Retinal pigment epithelial cell (primary cell): ENCODE measurements around the gene ZNF418.
A peak's percentile ranks its signal among the peaks of the same experiment; 100 is the strongest.

Experiments
- DNase-seq: peaks from one replicate; pipeline ENCODE4 v3.0.0-alpha.2; 2010; ENCODE audit warnings: low read depth
- H3K4me3 ChIP-seq: 2 replicates; pipeline ENCODE4 v1.5.1; 2011; ENCODE audit warnings: mild to moderate bottlenecking, low read length, control low read depth, moderate library complexity
- TF ChIP-seq, protein P1 (sequence below): conservative IDR thresholded peaks from 2 replicates; pipeline ENCODE4 v1.5.1; 2011; ENCODE audit warnings: low read depth, low read length, control low read depth, inconsistent platforms

Gene ZNF418

DNA sequence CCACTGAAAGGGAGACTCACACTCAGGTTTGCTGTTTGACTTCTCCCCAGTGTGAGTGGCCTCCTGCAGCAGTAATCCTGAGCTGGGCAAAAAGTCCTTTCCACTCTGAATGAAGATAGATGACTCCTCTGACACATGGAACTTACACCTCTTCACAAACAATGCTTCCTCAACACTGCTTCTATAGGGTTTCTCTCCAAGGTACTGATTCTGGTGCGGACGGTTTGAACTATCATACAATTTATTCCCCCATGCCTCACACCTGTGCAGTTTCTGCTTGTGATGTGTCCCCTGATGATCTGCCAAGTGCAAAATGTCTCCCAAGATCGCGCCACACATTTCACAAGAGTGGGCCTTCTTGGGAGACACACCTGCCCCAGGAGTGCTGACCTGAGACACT lies 7.6 kb downstream of the ZNF418 start:
- TF ChIP-seq, protein P1, sequence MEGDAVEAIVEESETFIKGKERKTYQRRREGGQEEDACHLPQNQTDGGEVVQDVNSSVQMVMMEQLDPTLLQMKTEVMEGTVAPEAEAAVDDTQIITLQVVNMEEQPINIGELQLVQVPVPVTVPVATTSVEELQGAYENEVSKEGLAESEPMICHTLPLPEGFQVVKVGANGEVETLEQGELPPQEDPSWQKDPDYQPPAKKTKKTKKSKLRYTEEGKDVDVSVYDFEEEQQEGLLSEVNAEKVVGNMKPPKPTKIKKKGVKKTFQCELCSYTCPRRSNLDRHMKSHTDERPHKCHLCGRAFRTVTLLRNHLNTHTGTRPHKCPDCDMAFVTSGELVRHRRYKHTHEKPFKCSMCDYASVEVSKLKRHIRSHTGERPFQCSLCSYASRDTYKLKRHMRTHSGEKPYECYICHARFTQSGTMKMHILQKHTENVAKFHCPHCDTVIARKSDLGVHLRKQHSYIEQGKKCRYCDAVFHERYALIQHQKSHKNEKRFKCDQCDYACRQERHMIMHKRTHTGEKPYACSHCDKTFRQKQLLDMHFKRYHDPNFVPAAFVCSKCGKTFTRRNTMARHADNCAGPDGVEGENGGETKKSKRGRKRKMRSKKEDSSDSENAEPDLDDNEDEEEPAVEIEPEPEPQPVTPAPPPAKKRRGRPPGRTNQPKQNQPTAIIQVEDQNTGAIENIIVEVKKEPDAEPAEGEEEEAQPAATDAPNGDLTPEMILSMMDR: no peak
- no peak overlapping the region for H3K4me3 ChIP-seq
- no peak for DNase-seq

DNA sequence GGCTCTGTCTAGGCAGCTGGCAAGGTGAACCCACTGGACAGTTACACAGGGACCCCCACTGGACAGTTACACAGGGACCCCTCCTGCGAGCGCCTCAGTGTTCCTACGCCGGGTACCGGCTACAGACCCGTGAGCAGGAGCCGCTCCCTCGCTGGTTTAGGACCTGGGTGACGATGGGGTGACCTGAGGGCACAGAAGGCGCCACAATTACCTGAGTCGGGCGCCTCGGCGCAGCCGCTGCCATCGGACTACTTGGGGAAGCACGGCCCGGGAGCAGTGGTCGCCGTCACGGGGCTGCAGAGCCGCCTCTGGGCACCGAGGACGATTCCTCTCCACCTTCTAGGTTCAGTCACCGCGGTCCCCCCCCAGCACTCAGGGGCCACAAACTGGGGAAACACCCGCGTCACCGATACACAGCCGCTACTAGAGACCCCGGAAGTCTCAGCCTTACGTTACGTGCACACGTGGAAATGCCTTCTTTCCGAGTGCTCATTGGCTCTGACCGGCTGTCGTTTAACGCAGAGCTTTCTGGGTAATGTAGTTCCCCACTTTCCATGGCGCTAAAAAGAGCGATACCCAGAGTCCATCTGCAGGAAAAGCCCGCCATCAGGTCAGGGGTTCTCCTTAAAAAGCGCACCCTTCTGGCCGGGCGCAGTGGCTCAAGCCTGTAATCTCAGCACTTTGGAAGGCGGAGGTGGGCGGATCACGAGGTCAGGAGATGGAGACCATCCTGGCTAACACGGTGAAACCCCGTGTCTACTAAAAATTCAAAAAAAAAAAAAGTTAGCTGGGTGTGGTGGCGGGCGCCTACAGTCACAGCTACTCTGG lies 18.8 kb downstream of the ZNF418 start, which contains the start of gene ZNF417:
ZNF417 (minus strand) TSS at position 425 of the 828 bp plus-strand sequence; CDS start at position 244, 181 bp downstream.
- peak; percentile 91 for DNase-seq
- peak within 1 kb of the TSS; percentile 86 for H3K4me3 ChIP-seq

GRCh38 chr19:57914531-57914930 lies 20.7 kb downstream of the ZNF418 start:
- H3K4me3 ChIP-seq: no peak overlapping the region
- TF ChIP-seq, protein P1: no peak
- no peak for DNase-seq

More for the DNA sequence above, 18.8 kb downstream of the ZNF418 start, which contains the start of gene ZNF417:
- TF ChIP-seq, protein P1: peak; percentile 43

GRCh38 chr19:57907394-57907793 lies 27.8 kb downstream of the ZNF418 start:
- no peak for DNase-seq
- no peak overlapping the region for H3K4me3 ChIP-seq
- TF ChIP-seq, protein P1: no peak

- no peak for DNase-seq
- no peak overlapping the region for H3K4me3 ChIP-seq
- TF ChIP-seq, protein P1: no peak
Measured at GRCh38 chr19:57905258-57905657, 29.9 kb downstream of the ZNF418 start.

GRCh38 chr19:57903618-57904184 lies 31.5 kb downstream of the ZNF418 start:
- H3K4me3 ChIP-seq: no peak overlapping the region
- DNase-seq: no peak
- TF ChIP-seq, protein P1: no peak
